Neural progenitor cell (in vitro differentiated cells): Measurements from ENCODE around the gene TMEM131L. TPM values are rescaled to one million over a fixed set of nuclear protein-coding genes. Genes with fewer than 3 reads are reported as not detected.

Source experiments
- DNase-seq: peaks from one replicate; pipeline ENCODE4 v3.0.0-alpha.2; 2016; ENCODE audit warnings: low spot score
- H2AFZ ChIP-seq: fragments of 200-600 bp; sonication (generic); replicated peaks from 2 replicates; pipeline ENCODE4 v1.6.1; 2016; ENCODE audit warnings: antibody characterized with exemption
- H3F3A ChIP-seq: fragments of 200-600 bp; sonication (generic); 2 replicates; pipeline ENCODE4 v1.6.1; 2016; ENCODE audit warnings: antibody characterized with exemption, low read depth
- H3K27ac ChIP-seq: fragments of 200-600 bp; sonication (generic); 2 replicates; pipeline ENCODE4 v1.5.1; 2016; ENCODE audit warnings: mild to moderate bottlenecking
- H3K27me3 ChIP-seq: fragments of 200-600 bp; sonication (generic); 2 replicates; pipeline ENCODE4 v1.6.1; 2016; ENCODE audit warnings: mild to moderate bottlenecking, moderate library complexity
- H3K36me3 ChIP-seq: fragments of 200-600 bp; sonication (generic); 2 replicates; pipeline ENCODE4 v1.5.1; 2016
- H3K4me1 ChIP-seq: fragments of 200-600 bp; sonication (generic); 2 replicates; pipeline ENCODE4 v1.6.1; 2016; ENCODE audit warnings: mixed run types
- H3K4me2 ChIP-seq: fragments of 200-600 bp; sonication (generic); 2 replicates; pipeline ENCODE4 v1.6.1; 2016
- H3K4me3 ChIP-seq: fragments of 200-600 bp; sonication (generic); 2 replicates; pipeline ENCODE4 v1.5.1; 2016
- H3K79me2 ChIP-seq: fragments of 200-600 bp; sonication (generic); 2 replicates; pipeline ENCODE4 v1.6.1; 2016; ENCODE audit warnings: low read depth
- H3K9ac ChIP-seq: fragments of 200-600 bp; sonication (generic); 2 replicates; pipeline ENCODE4 v1.6.1; 2016
- H3K9me3 ChIP-seq: fragments of 200-600 bp; sonication (generic); 2 replicates; pipeline ENCODE4 v1.5.1; 2016; ENCODE audit warnings: low read depth
- H4K20me1 ChIP-seq: fragments of 200-600 bp; sonication (generic); 2 replicates; pipeline ENCODE4 v1.6.1; 2016; ENCODE audit warnings: low read depth
- H3K27ac Mint-ChIP-seq: 3 replicates; pipeline ENCODE4 v1.8.0; 2021; ENCODE audit warnings: mixed read lengths
- H3K27me3 Mint-ChIP-seq: 2 replicates; pipeline ENCODE4 v1.8.0; 2022; ENCODE audit warnings: low read depth, mild to moderate bottlenecking, inconsistent platforms, moderate library complexity, mixed read lengths; ENCODE audit not compliant: insufficient read depth
- H3K36me3 Mint-ChIP-seq: 3 replicates; pipeline ENCODE4 v1.8.0; 2021; ENCODE audit warnings: mixed read lengths
- H3K4me1 Mint-ChIP-seq: 3 replicates; pipeline ENCODE4 v1.8.0; 2021; ENCODE audit warnings: mixed read lengths
- H3K4me3 Mint-ChIP-seq: 3 replicates; pipeline ENCODE4 v1.8.0; 2021; ENCODE audit warnings: mild to moderate bottlenecking, moderate library complexity, mixed read lengths
- H3K9me3 Mint-ChIP-seq: 3 replicates; pipeline ENCODE4 v1.8.0; 2020; ENCODE audit warnings: mixed read lengths
- EZH2 ChIP-seq: fragments of 200-600 bp; sonication (generic); IDR thresholded peaks from 2 replicates; pipeline ENCODE4 v1.6.1; 2017; ENCODE audit warnings: antibody characterized with exemption, mild to moderate bottlenecking, moderate library complexity
- EZH2phosphoT487 ChIP-seq: fragments of 200-600 bp; sonication (generic); IDR thresholded peaks from 2 replicates; pipeline ENCODE4 v1.6.1; 2017; ENCODE audit warnings: antibody characterized with exemption
- total RNA-seq: library from RNA; depleted of rRNA; stranded (reverse); fragments of >200 nt; gene quantifications from 2 replicates; pipeline ENCODE4 v1.2.3, GENCODE V29; 2015; ENCODE audit warnings: low replicate concordance
- TF ChIP-seq, protein P1 (sequence below): fragments of 200-600 bp; sonication (generic); IDR thresholded peaks from 2 replicates; pipeline ENCODE4 v1.5.1; 2017; ENCODE audit warnings: antibody characterized with exemption, mild to moderate bottlenecking

Gene TMEM131L
- total RNA-seq, 1 donor from 2014 or later = 14.8 TPM

DNA sequence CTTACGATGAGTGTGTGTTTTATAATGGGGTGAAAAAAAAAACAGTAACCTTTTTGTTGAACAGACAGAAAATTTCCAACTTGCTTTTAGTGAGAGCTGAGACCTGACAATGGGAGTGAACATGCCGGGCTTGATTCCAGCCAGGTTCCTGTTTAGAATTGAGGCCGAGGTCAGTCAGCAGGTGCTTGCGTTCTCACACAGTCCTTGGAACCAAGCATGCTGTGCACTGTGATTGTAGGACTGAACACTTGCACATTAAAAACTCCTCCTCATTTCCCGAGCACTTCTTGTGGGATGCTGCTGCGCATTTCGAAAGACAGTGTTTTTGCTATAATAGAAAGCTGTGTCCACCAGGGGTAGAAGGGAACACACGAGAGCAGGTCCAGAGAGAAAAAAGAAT is 51.8 kb downstream of the TMEM131L start:
- Mint-ChIP-seq H3K4me3 (no peak overlapping the region), H3K4me1 (peaks cover 48% of the 10 kb centered on the region), H3K27ac (no peak overlapping the region), H3K27me3 (no peaks in the 10 kb centered on the region), H3K9me3 (peaks cover 2% of the 10 kb centered on the region), H3K36me3 (peaks cover 3% of the 10 kb centered on the region)
- Histone ChIP-seq H3K4me2 (no peak overlapping the region), H4K20me1 (no peaks in the 10 kb centered on the region), H3K9ac (no peak overlapping the region), H3F3A (peaks cover 6% of the 10 kb centered on the region), H3K9me3 (no peaks in the 10 kb centered on the region), H3K4me3 (no peak overlapping the region), H3K79me2 (no peaks in the 10 kb centered on the region), H3K27me3 (no peaks in the 10 kb centered on the region), H2AFZ (no peak overlapping the region), H3K36me3 (no peaks in the 10 kb centered on the region), H3K4me1 (peaks cover 22% of the 10 kb centered on the region), H3K27ac (no peak overlapping the region)
- TF ChIP-seq EZH2 = no peak
- TF ChIP-seq EZH2phosphoT487 = no peak
- TF ChIP-seq, protein P1, sequence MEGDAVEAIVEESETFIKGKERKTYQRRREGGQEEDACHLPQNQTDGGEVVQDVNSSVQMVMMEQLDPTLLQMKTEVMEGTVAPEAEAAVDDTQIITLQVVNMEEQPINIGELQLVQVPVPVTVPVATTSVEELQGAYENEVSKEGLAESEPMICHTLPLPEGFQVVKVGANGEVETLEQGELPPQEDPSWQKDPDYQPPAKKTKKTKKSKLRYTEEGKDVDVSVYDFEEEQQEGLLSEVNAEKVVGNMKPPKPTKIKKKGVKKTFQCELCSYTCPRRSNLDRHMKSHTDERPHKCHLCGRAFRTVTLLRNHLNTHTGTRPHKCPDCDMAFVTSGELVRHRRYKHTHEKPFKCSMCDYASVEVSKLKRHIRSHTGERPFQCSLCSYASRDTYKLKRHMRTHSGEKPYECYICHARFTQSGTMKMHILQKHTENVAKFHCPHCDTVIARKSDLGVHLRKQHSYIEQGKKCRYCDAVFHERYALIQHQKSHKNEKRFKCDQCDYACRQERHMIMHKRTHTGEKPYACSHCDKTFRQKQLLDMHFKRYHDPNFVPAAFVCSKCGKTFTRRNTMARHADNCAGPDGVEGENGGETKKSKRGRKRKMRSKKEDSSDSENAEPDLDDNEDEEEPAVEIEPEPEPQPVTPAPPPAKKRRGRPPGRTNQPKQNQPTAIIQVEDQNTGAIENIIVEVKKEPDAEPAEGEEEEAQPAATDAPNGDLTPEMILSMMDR = no peak
- DNase-seq = no peak

DNA sequence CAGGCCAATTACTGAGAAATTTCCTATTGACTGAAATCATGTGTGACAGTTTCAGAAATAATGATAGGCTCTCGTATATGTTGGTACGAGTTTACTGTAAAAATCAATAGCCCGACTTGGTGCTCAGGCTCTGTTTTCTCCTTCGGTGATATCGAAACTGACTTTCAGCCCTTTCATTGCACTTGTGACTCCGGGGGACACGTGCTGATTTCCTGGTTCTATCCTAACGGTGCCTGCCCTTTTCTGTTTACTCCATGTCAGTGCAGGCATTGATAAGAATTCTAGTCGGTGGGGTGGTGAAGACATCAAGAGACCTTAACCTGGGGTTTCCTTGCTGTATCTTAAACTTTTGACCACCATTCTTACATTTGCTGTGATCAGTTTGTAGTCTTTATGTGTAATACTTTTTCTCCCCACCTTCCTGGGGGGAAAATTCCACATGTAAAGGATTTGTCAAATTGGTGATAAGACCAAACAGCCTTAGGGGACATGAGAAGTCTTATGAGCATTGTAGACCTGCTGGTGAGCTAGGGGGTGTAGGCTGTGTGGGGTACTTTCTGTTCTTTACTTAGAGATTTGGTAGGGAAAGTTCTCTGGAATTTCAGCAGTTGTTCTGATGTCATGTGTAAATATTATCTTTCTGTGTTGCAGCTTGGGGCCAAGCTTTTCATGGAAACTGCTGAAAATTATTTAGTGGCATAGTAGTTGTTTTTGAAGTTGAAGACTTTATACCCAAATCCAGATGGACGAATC is 52.7 kb downstream of the TMEM131L start:
- Histone ChIP-seq H2AFZ (no peak overlapping the region), H3K27ac (no peak overlapping the region), H3K4me3 (no peak overlapping the region), H3F3A (peaks cover 12% of the 10 kb centered on the region), H3K27me3 (no peaks in the 10 kb centered on the region), H3K36me3 (no peaks in the 10 kb centered on the region), H3K79me2 (no peaks in the 10 kb centered on the region), H3K9me3 (no peaks in the 10 kb centered on the region), H3K4me1 (peaks cover 22% of the 10 kb centered on the region), H3K9ac (no peak overlapping the region), H3K4me2 (no peak overlapping the region), H4K20me1 (no peaks in the 10 kb centered on the region)
- Mint-ChIP-seq H3K9me3 (peaks cover 2% of the 10 kb centered on the region), H3K4me1 (peaks cover 48% of the 10 kb centered on the region), H3K4me3 (no peak overlapping the region), H3K27me3 (no peaks in the 10 kb centered on the region), H3K27ac (no peak overlapping the region), H3K36me3 (peaks cover 3% of the 10 kb centered on the region)
- TF ChIP-seq EZH2 = no peak
- TF ChIP-seq, protein P1 = no peak
- TF ChIP-seq EZH2phosphoT487 = no peak
- no peak for DNase-seq

DNA sequence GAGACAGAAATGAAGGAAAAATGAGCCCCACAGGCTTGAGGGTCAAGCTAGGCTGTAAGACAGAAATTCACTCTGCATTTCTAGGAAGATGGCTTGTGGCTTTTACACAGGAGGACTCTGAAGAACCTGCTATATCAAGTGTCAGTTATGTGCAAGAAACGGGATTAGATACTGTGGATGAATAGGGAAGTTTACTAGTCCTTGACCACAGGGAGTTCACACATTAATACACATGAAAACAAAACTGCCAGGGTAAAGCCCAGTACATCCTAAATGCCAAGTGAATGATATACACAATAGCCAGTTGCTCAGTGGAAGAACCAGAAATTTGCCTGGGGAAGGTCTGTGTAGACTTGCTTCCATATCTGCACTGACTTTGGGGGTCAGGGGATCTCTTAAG is 53.5 kb downstream of the TMEM131L start:
- Histone ChIP-seq H3K79me2 (peaks cover 5% of the 10 kb centered on the region), H3K9ac (no peak overlapping the region), H3K4me2 (no peak overlapping the region), H4K20me1 (no peaks in the 10 kb centered on the region), H2AFZ (no peak overlapping the region), H3K27me3 (no peaks in the 10 kb centered on the region), H3K4me3 (no peak overlapping the region), H3K36me3 (no peaks in the 10 kb centered on the region), H3K4me1 (peaks cover 27% of the 10 kb centered on the region), H3F3A (peaks cover 18% of the 10 kb centered on the region), H3K27ac (no peak overlapping the region), H3K9me3 (no peaks in the 10 kb centered on the region)
- Mint-ChIP-seq H3K27me3 (no peaks in the 10 kb centered on the region), H3K27ac (no peak overlapping the region), H3K4me3 (no peak overlapping the region), H3K4me1 (peaks cover 49% of the 10 kb centered on the region), H3K9me3 (peaks cover 2% of the 10 kb centered on the region), H3K36me3 (peaks cover 3% of the 10 kb centered on the region)
- TF ChIP-seq EZH2 = no peak
- TF ChIP-seq, protein P1 = no peak
- TF ChIP-seq EZH2phosphoT487 = no peak
- no peak for DNase-seq
